Stimulated activated CD8-positive, alpha-beta memory T cell treated with anti-CD3 and anti-CD28 coated beads, Interleukin-4, amount 100 ng/mL, for 4 hours (primary cell): ENCODE measurements around the gene LRP5.

Source experiments
- DNase-seq, 2 donors: peaks; one replicate each; pipeline ENCODE4 v3.0.0-alpha.2; 2020; ENCODE audit warnings: low read depth in 2 of 2, low spot score in 1 of 2

The LRP5 gene

GRCh38 chr11:68345776-68346461 lies 33.5 kb downstream of the LRP5 start:
- no peak for DNase-seq

DNA sequence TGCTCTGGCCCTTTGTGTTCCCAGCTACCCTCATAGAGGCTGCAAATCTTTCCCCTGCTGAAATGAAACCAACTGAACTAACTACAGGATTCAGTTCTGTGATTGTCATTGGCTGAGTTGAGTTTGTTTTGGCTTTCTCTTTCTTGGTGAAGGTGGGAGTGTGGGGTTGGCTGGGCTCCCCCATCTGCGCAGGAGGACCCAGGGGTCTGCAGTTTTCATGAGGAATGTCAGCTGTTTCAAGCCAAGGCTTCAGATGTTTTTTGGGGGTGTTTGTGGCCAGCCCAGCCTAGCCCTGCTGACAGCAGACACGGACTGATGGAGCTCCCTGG lies 34.0 kb downstream of the LRP5 start:
- DNase-seq, result no peak

DNA sequence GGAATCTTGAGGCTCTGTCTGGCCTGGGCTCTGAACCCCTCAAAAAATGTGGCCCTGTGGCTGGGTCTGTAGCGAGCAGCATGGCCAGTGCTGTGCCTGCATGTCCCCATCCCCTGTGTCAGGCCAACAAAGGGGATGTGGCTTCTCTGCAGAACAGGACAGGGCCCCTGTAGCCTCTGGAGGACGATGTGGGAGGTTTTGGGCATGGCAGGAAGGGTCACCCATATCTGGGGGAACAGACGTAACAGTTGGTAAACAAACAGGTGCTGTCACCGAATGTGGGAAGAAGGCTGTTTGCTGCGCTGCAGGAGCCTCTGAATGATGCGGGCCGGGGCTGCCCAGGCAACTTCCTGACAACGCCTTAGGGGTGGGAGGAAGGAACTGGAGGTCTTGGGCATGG lies 35.0 kb downstream of the LRP5 start:
- no peak for DNase-seq

DNA sequence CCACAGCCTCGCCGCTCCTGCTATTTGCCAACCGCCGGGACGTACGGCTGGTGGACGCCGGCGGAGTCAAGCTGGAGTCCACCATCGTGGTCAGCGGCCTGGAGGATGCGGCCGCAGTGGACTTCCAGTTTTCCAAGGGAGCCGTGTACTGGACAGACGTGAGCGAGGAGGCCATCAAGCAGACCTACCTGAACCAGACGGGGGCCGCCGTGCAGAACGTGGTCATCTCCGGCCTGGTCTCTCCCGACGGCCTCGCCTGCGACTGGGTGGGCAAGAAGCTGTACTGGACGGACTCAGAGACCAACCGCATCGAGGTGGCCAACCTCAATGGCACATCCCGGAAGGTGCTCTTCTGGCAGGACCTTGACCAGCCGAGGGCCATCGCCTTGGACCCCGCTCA lies 35.5 kb downstream of the LRP5 start:
- no peak for DNase-seq

- DNase-seq, result no peak
Measured at GRCh38 chr11:68349461-68350249, 37.3 kb downstream of the LRP5 start.

DNA sequence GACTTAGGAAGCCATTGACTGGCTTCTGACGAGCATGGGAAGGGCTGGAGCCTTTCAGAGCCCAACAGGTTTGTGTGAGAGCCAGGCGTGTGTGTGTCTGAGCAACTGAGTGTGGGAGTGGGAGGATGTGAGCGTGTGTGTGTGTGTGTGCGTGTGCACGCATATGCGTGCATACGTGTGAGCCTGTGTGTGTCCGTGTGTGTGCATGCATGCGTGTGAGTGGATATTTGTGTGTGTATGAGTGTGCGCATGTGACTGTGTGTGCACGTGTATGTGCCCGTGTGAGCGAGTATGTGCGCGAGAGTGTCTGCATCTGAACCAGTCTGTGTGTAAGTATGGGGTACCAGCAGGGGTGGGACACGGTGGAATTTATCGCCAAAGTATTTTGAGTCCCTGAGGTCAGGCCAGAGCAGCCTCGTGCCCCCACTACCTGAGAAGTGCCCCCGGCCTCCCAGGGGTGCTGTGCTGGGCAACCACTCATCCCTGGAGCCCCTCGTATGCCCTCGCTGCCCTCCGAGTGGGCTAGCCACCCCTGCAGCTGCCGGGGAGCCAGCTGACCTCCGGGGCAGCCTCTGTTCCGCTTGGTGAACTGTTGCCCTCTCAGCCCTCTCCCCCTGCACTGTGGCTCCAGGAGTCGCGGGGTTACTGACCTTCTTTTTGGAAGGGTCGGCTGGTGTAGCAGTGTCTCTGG lies 38.5 kb downstream of the LRP5 start:
- no peak for DNase-seq

- no peak for DNase-seq
Measured at GRCh38 chr11:68351450-68352275, 39.3 kb downstream of the LRP5 start.

GRCh38 chr11:68352591-68352990 lies 40.2 kb downstream of the LRP5 start:
- DNase-seq, result no peak

GRCh38 chr11:68353118-68353517 lies 40.7 kb downstream of the LRP5 start:
- no peak for DNase-seq

DNA sequence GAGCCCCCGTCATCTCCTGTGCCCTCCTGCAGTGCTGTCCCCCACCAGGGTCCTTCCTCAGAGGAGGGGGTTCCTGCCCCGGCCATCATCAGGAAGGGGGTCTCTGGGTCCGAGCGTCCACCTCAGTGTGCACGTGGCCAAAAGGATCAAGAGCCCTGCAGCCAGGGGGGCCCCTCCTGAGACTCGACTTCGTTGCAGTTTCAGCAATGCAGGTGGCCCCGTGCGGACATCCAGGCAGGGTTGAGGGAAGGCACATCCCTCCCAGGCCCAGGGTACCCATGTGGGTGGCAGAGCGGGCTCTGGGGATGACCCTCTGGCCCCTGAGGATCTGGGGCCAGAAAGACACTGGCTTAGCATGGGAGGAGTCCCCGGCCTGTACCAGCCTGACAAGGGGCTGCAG lies 41.3 kb downstream of the LRP5 start:
- no peak for DNase-seq

- no peak for DNase-seq
Measured at GRCh38 chr11:68354148-68354872, 41.9 kb downstream of the LRP5 start.

GRCh38 chr11:68355471-68355870 lies 43.1 kb downstream of the LRP5 start:
- DNase-seq, result no peak

DNA sequence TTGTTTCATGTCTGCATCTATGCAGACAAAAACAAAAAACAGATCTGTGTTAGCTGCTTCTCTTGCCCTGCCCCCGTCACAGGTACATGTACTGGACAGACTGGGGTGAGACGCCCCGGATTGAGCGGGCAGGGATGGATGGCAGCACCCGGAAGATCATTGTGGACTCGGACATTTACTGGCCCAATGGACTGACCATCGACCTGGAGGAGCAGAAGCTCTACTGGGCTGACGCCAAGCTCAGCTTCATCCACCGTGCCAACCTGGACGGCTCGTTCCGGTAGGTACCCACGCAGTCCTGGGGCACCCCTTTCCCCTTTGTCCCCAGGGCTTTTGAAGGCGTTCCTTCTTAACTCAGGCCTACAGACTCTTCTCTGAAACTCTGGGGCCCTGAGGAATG lies 45.2 kb downstream of the LRP5 start:
- DNase-seq, result no peak

- no peak for DNase-seq
Measured at GRCh38 chr11:68358416-68358815, 46.0 kb downstream of the LRP5 start.

DNA sequence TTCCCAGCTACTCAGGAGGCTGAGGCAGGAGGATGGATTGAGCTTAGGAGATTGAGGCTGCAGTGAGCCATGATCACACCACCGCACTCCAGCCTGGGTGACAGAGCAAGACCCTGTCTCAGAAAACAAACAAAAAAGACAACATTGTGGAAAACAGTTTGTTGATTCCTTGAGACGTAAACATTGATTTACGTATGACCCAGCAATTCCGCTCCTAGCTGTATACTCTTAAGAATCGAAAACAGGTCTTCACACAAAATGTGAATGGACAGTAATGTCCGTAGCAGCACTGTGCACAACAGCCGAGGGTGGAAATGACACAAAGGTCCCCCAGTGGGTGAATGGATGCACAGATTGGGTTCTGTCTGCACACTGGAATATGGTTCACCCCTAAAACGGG lies 49.3 kb downstream of the LRP5 start:
- DNase-seq, result no peak

- no peak for DNase-seq
Measured at GRCh38 chr11:68362801-68363379, 50.5 kb downstream of the LRP5 start.

DNA sequence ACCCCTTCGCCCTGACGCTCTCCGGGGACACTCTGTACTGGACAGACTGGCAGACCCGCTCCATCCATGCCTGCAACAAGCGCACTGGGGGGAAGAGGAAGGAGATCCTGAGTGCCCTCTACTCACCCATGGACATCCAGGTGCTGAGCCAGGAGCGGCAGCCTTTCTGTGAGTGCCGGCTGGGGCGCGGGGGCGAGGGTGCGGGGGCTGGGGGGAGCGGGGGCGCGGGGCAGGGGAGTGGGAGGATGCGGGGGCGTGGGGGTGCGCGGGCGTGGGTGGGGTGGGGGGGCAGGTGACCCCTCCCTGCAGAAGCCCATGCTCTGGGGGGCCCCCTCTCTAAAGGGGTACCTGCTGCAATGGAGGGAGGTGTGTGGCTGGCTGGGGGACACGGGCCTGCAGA lies 51.4 kb downstream of the LRP5 start:
- no peak for DNase-seq

DNA sequence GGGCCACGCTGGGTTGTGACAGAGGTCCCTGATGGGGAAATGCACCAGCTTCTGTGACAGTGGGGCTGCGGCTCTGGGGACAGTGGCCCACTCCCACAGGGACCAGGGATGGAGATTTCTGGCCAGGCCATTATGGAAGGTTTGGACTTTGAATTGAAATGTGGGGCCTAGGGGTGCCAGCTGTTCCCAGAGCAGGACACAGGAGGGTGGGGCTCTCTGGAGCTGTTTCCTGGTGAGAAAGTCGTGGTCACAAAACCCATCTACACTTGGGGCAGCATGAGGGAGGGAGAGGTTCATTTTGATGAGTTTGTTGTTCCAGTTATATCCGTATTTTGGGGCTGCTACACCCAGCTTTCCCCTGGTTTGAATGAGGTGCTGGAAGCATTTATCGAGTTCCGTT lies 52.2 kb downstream of the LRP5 start:
- DNase-seq, result no peak

DNA sequence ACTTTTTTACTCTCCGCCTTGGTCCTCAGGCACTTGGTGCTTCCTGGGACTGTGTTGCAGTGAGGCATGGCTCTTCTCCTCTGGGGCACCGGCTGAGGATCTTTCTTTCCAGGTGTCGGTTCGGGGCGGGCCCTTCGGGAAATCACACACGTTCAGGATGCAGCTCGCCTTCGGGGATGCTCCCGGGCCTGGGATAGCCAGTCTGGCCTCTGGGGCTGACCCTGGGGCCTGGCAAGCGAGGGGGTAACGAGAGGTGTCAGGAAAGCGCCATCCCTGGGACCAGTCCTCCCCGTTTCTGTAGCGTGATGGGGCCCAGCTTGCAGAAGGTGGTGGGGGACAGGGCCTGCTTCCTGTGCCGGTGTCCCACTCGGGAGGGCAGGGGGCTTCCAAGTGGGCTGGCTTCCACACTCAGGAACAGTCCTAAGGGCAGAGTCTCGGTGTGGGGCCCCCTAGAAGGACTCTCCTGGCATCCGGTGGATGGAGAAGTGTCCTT lies 53.6 kb downstream of the LRP5 start:
- no peak for DNase-seq

GRCh38 chr11:68367252-68367651 lies 54.9 kb downstream of the LRP5 start:
- DNase-seq, result no peak
